ENCODE data around the gene CGNL1.

GRCh38 chr15:57548351-57548750, 172.0 kb downstream of the CGNL1 start:
- no peak for TF ChIP-seq CTCF (conservative IDR thresholded peaks at IDR 0.05)
- no peak for TF ChIP-seq ZFX (IDR thresholded peaks at IDR 0.05)

Measured in C4-2B (cell line).